ENCODE data around the gene PTPN3.

Gene PTPN3

DNA sequence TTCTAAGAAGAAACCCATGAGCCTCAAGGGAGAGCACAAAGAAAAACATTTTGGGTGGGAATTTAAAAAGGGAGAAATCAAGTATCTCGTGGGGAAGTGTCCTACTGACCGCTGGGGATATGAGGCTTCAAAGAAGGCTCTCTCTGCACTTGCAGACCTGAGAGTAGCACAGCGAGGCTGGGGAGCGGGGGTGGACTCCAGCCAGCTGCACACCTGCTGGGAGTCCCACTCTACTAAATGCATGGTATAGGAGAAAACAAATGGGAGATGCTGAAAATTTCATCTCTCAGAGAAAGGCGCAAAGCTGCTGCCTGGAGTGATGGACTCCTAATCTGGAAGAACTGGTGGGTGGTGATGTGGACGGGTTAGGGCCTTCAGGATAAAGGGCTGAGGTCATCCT, 110.3 kb downstream of the PTPN3 start:
- Histone ChIP-seq H3K9ac (ENCODE audit: low read length) (no peak overlapping the region), H3K27me3 (ENCODE audit: low read length) (no peaks in the 10 kb centered on the region), H3K4me2 (ENCODE audit: low read depth, low read length, poor library complexity, severe bottlenecking) (no peak overlapping the region), H3K79me2 (ENCODE audit: insufficient read depth, low read length) (no peaks in the 10 kb centered on the region), H2AFZ (ENCODE audit: low read depth, low read length, severe bottlenecking) (no peak overlapping the region), H3F3A (ENCODE audit: insufficient read depth) (no peaks in the 10 kb centered on the region), H3K4me3 (ENCODE audit: insufficient read depth, low read length, poor library complexity, severe bottlenecking) (no peak overlapping the region), H3K27ac (ENCODE audit: low read depth, low read length) (no peak overlapping the region), H4K20me1 (ENCODE audit: low read depth, low read length) (no peaks in the 10 kb centered on the region), H3K36me3 (ENCODE audit: low read length) (no peaks in the 10 kb centered on the region), H3K9me3 (ENCODE audit: insufficient read depth, low read length) (no peaks in the 10 kb centered on the region), H3K9me2 (replicated peaks; ENCODE audit: insufficient read depth, low read length) (no peaks in the 10 kb centered on the region)
- no peak for TF ChIP-seq EZH2phosphoT487 (conservative IDR thresholded peaks at IDR 0.05; ENCODE audit: low read length)
- TF ChIP-seq, protein P1, sequence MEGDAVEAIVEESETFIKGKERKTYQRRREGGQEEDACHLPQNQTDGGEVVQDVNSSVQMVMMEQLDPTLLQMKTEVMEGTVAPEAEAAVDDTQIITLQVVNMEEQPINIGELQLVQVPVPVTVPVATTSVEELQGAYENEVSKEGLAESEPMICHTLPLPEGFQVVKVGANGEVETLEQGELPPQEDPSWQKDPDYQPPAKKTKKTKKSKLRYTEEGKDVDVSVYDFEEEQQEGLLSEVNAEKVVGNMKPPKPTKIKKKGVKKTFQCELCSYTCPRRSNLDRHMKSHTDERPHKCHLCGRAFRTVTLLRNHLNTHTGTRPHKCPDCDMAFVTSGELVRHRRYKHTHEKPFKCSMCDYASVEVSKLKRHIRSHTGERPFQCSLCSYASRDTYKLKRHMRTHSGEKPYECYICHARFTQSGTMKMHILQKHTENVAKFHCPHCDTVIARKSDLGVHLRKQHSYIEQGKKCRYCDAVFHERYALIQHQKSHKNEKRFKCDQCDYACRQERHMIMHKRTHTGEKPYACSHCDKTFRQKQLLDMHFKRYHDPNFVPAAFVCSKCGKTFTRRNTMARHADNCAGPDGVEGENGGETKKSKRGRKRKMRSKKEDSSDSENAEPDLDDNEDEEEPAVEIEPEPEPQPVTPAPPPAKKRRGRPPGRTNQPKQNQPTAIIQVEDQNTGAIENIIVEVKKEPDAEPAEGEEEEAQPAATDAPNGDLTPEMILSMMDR (IDR thresholded peaks at IDR 0.05; ENCODE audit: insufficient read depth, low read length, poor library complexity, severe bottlenecking): no peak

DNA sequence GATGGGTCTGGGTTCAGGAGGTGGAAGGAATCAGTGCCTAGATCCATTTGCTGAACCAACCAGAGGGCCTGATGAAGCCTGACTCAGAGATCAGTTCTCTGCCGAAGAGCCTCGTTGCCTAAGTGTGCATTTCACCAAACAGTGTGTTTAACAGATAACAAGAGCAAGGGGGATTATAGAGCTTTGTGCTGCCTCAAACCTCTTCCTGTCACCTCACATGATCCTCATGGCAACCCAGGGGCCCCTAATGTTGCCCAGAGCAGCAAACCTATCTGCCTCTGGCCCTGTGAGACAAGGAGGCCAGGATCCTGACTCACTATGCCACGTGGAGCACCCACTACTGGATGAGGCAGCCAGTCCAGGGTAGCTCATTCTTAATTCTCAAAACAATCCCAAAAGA, 110.9 kb downstream of the PTPN3 start:
- Histone ChIP-seq H3K27ac (ENCODE audit: low read depth, low read length) (no peak overlapping the region), H3K9me2 (replicated peaks; ENCODE audit: insufficient read depth, low read length) (no peaks in the 10 kb centered on the region), H3K9ac (ENCODE audit: low read length) (no peak overlapping the region), H3K27me3 (ENCODE audit: low read length) (no peaks in the 10 kb centered on the region), H3K4me3 (ENCODE audit: insufficient read depth, low read length, poor library complexity, severe bottlenecking) (no peak overlapping the region), H3K79me2 (ENCODE audit: insufficient read depth, low read length) (no peaks in the 10 kb centered on the region), H3K9me3 (ENCODE audit: insufficient read depth, low read length) (no peaks in the 10 kb centered on the region), H3K4me2 (ENCODE audit: low read depth, low read length, poor library complexity, severe bottlenecking) (no peak overlapping the region), H2AFZ (ENCODE audit: low read depth, low read length, severe bottlenecking) (no peak overlapping the region), H3K36me3 (ENCODE audit: low read length) (no peaks in the 10 kb centered on the region), H4K20me1 (ENCODE audit: low read depth, low read length) (no peaks in the 10 kb centered on the region), H3F3A (ENCODE audit: insufficient read depth) (no peaks in the 10 kb centered on the region)
- TF ChIP-seq, protein P1 (IDR thresholded peaks at IDR 0.05; ENCODE audit: insufficient read depth, low read length, poor library complexity, severe bottlenecking): no peak
- TF ChIP-seq EZH2phosphoT487 (conservative IDR thresholded peaks at IDR 0.05; ENCODE audit: low read length): no peak

DNA sequence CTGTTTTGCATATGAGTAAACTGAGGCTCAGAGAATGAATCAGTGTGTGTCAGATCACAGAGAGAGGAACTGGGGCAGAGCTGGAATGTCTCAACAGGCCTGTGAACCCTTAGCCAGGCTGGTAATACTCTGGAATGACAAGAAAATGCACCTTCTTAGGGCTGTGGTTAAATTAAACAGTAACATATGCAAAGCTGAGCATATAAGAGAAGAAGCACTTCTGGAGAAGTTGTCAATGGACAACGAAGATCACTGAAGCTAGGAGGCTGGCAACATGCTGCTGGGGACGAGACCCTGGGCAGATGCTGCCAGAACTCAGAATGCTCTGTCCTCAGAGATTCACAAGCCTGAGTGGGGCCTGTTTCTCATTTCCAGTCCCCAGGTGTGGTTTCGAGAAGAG, 112.6 kb downstream of the PTPN3 start:
- Histone ChIP-seq H3K27ac (ENCODE audit: low read depth, low read length) (no peak overlapping the region), H3K4me3 (ENCODE audit: insufficient read depth, low read length, poor library complexity, severe bottlenecking) (no peak overlapping the region), H3F3A (ENCODE audit: insufficient read depth) (no peaks in the 10 kb centered on the region), H2AFZ (ENCODE audit: low read depth, low read length, severe bottlenecking) (no peak overlapping the region), H3K4me2 (ENCODE audit: low read depth, low read length, poor library complexity, severe bottlenecking) (no peak overlapping the region), H3K9ac (ENCODE audit: low read length) (no peak overlapping the region), H3K36me3 (ENCODE audit: low read length) (no peaks in the 10 kb centered on the region), H3K9me3 (ENCODE audit: insufficient read depth, low read length) (no peaks in the 10 kb centered on the region), H3K79me2 (ENCODE audit: insufficient read depth, low read length) (no peaks in the 10 kb centered on the region), H3K9me2 (replicated peaks; ENCODE audit: insufficient read depth, low read length) (no peaks in the 10 kb centered on the region), H3K27me3 (ENCODE audit: low read length) (no peaks in the 10 kb centered on the region), H4K20me1 (ENCODE audit: low read depth, low read length) (no peaks in the 10 kb centered on the region)
- TF ChIP-seq EZH2phosphoT487 (conservative IDR thresholded peaks at IDR 0.05; ENCODE audit: low read length): no peak
- TF ChIP-seq, protein P1 (IDR thresholded peaks at IDR 0.05; ENCODE audit: insufficient read depth, low read length, poor library complexity, severe bottlenecking): no peak

Measured in SU-DHL-6 (cell line).